Stimulated activated CD4-positive, alpha-beta T cell treated with anti-CD3 and anti-CD28 coated beads, Interleukin-15, amount 100 ng/mL, for 24 hours (primary cell): ENCODE measurements around the gene MMP1.

Source experiments
- DNase-seq: peaks from one replicate; pipeline ENCODE4 v3.0.0-alpha.2; 2020

MMP1 gene

DNA sequence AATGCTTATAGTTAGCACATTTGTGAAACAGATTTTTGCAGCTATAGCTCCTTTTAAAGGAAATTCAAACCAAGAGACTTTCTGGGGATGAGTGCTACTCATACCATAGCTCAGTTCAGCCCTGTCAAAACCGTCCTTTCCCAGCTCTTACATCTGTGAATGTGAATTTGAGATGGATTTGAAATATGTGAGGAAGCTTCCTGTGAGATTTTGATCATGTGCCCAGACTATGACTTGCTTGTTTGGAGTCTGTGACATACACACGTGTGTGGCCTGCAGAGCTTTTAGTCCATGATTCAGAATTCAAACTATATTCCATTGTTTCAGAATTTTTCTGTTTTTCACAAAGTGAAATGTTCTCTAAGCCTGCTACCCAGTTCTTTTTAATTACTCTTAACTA is 4.4 kb upstream of the MMP1 start:
- no peak for DNase-seq

- no peak for DNase-seq
Observed at GRCh38 chr11:102800767-102801166, 2.8 kb upstream of the MMP1 start.

GRCh38 chr11:102799681-102800340 is 1.9 kb upstream of the MMP1 start:
- no peak for DNase-seq

- peak; percentile 20 for DNase-seq
Observed at GRCh38 chr11:102794382-102794781, 3.6 kb downstream of the MMP1 start.

DNA sequence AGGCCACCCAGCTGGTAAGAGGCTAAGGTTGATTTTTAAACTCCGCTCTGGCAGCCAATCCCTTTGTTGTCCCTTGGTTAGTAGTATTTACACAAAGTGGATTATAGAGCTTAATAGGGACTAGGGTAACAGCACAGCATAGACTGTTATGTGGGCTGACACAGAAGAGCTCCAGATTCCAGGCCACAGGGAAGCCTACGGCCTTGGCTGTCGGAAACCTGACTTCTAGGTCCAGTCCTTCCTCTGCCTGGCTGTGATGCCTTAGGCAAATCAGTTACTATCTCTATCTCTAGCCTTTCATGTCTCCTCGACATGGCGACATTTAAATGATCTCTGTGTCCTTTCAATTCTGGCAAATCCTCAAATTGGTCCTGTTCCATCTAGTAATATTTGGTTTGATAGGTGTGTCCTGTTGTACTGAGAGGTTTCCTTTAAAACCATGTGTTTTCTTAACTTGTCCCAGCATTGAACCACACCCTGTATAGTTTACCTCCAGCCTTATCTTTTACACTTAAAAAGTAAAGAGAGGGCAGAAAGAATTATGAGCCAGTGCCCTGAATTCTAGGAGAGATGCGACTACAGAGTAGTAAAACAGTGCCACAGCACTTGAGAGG is 4.2 kb downstream of the MMP1 start:
- DNase-seq = no peak

GRCh38 chr11:102792604-102793003 is 5.4 kb downstream of the MMP1 start:
- DNase-seq = no peak

GRCh38 chr11:102791271-102792036 is 6.5 kb downstream of the MMP1 start:
- DNase-seq = no peak

- no peak for DNase-seq
Observed at GRCh38 chr11:102788334-102788995, 9.5 kb downstream of the MMP1 start.

DNA sequence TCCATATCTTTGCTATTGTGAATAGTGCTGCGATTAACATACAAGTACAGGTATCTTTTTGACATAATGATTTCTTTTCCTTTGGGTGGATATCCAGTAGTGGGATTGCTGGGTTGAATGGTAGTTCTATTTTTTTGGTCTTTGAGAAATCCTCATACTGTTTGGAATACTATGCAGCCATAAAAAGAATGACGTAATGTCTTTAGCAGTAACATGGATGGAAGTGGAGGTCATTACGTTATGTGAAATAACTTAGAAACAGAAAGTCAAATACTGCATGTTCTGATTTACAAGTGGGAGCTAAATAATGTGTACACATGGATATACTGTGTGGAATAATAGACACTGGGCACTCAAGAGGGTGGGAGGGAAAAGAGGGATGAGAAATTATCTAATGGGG is 13.6 kb downstream of the MMP1 start:
- DNase-seq = no peak

GRCh38 chr11:102783720-102784119 is 14.2 kb downstream of the MMP1 start:
- no peak for DNase-seq

DNA sequence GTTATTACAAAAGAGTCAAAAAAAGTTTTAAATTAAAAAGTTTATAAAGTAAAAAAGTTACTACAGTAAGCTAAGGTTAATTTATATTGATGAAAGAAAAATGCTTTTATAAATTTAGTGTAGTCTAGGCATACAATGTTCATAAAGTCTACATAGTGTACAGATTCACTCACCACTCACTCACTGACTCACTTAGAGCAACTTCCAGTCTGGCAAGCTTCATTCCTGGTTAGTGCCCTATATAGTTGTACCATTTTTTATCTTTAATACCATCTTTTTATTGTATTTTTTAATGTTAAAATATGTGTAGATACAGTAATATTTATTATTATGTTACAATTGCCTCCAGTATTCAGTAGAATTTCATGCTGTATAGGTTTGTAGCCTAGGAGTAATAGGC is 14.9 kb downstream of the MMP1 start:
- no peak for DNase-seq

DNA sequence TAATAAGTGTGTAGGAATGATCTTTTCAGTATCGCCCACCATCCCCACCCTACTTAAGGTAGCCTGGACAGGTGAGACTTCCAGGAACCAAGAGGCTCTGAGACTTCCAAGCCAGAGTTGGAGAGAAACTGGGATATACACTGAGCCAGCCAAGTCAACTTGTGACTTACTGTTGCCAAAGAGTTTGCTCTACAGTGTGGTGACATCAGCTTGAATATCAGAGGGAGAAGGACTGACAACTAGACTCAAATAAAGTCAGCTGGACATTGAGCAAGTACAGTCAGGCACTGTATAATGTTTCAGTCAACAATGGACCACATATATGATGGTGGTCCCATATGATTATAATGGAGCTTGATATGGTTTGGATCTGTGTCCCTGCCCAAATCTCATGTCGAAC is 16.3 kb downstream of the MMP1 start:
- DNase-seq = no peak

DNA sequence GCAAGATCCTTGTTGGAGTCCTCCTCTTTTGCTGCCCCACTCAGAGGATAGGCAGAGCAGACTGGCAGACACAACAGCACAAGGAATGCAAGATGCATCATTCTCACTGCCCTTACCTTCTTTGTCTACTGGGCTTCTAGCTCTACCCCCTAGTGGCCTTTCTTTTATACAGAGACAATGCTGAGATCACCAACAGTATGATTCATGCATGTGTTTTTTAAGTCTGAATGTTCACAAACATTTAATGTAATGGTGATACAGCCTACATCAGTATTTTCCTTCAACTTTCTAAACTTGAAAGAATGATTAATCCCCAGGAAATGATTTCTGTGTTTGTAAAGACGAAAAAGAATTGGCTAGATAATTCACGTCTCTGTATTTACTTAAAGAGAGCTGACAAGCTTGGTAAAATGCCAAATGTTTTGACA is 17.5 kb downstream of the MMP1 start, which contains the start of gene MMP10:
Gene MMP10, minus strand, starts transcription at position 138 of the 428 bp plus-strand sequence. Its CDS starts 37 bp downstream, at position 101.
- no peak for DNase-seq

- DNase-seq = no peak
Observed at GRCh38 chr11:102776454-102776853, 21.5 kb downstream of the MMP1 start.

- no peak for DNase-seq
Observed at GRCh38 chr11:102773386-102773785, 24.6 kb downstream of the MMP1 start.

DNA sequence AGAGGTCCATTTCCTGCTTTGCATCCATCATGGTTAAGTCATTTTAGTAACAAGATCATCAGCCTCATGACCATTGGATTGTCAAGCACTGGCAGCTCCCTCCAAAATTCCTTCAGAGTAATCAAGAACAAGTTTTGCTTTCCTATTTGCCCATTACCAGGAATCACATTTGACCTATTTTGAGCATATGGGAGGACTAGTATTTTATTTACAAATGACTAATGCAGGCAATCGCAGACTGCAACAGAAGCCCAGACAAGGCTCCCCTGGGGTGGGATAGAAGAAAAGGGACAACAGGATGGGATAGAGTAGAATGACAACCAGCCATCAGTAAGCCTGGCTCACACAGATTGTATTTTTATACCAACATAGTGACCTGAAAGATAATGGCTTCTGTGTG is 26.6 kb downstream of the MMP1 start:
- no peak for DNase-seq

- no peak for DNase-seq
Observed at GRCh38 chr11:102770191-102770590, 27.8 kb downstream of the MMP1 start.

- DNase-seq = no peak
Observed at GRCh38 chr11:102767800-102768199, 30.2 kb downstream of the MMP1 start.

- no peak for DNase-seq
Observed at GRCh38 chr11:102763440-102763839, 34.5 kb downstream of the MMP1 start.

- no peak for DNase-seq
Observed at GRCh38 chr11:102762361-102762767, 35.6 kb downstream of the MMP1 start.

GRCh38 chr11:102761646-102762238 is 36.2 kb downstream of the MMP1 start:
- no peak for DNase-seq

- no peak for DNase-seq
Observed at GRCh38 chr11:102760344-102761035, 37.5 kb downstream of the MMP1 start.
